Right renal pelvis (tissue), 4 donors: ENCODE measurements around the gene PRADC1. TPM values are rescaled to one million over a fixed set of nuclear protein-coding genes. Genes with fewer than 3 reads are reported as not detected.
"Not testable (repeated sequence)": the region's sequence is repeated elsewhere in the genome, so short reads cannot be mapped to it uniquely, and the experiment has no call there.

ENCODE experiments used
- DNase-seq, 4 donors: peaks; one replicate each; pipeline ENCODE4 v3.0.0-alpha.2; 2013; ENCODE audit warnings: low read depth in 4 of 4, low spot score in 3 of 4, missing footprints in 1 of 4
- polyA plus RNA-seq, 4 donors: library from polyadenylated mRNA; unstranded; fragments of 120-200 nt; gene quantifications; one replicate each; pipeline ENCODE4 v1.2.1, GENCODE V29; 2013; ENCODE audit not compliant: insufficient read length in 4 of 4

Gene PRADC1
- 10 to 100 TPM; 13.3 to 17.6 (median 14.9) TPM for polyA plus RNA-seq

DNA sequence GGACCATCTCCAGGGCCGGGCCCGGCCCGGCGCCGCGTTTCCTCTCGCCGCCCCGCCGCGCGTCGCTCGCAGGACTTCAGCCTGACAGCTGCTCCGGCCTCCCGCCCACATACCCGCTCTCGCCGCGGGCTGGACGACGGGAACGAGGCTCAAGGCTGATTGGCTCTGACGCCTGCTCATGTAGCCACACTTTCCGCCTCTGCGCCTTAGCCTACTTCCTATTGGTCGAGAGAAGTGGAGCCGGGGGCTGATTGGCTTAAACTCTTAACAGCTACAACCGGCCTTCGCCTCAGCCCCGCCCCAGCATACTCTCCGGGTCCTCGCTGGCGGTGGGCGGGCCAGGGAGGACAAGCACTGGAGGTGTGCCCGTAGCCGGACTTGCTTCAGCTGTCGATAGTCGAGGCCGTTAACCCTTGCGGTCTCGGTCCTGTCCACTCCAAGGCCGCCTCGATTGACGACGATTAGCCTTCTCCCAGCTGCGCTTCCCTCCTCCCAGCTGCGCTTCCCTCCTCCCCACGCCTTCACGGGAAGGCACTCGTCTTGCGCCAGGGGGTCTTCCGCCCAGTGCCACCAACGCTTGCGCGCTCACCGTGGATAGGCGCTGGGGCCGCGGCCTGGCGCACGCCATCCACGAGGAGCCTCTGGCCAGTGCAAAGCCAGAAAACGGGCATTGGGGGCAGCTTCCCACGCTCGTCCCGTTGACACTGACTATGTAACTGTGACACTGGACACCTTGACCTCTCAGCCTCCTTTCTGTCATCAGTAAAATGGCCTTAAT lies at the start of gene PRADC1:
Gene PRADC1, minus strand, starts transcription at position 86 of the 778 bp plus-strand sequence. Its CDS starts 79 bp downstream, at position 7.
- peak; percentile 96 to 99 (median 99) for DNase-seq

DNA sequence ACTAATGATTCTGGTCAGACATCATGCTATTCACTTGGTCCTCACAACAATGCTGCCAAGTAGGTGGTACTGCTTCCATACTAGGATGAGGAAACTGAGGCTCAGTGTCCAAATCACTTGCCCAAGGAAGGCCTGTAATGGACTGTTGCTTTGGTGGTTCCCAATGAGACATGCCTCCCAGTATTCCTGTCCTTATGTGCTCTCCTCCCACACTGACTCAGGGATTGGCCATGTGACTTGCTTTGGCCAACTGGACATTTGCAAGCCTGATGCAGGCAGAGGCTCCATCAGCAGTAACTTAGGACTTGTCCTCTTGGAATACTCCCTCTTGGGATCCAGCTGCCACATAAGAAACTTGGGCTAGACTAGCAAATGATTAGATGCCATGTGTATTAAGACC lies 48.2 kb upstream of the PRADC1 start:
- DNase-seq = no peak

DNA sequence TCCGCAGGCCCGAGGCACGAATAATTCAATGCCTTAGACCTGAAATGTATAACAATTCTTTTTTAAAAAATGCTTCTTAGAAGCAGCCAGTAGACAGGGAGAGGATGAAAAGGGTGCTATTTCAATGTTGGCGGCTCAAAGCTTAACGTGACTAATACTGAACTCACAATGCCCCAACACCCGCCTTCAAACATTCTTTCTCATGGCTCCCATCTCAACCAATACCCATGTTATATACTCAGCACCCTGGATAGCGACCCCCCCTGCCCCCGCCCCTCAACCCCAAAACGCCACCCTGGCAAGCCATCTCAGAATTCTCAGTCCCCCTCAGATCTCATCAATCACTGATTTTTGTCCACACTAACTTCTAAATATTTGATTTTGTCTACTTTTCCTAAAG lies 46.8 kb upstream of the PRADC1 start:
- no peak for DNase-seq

DNA sequence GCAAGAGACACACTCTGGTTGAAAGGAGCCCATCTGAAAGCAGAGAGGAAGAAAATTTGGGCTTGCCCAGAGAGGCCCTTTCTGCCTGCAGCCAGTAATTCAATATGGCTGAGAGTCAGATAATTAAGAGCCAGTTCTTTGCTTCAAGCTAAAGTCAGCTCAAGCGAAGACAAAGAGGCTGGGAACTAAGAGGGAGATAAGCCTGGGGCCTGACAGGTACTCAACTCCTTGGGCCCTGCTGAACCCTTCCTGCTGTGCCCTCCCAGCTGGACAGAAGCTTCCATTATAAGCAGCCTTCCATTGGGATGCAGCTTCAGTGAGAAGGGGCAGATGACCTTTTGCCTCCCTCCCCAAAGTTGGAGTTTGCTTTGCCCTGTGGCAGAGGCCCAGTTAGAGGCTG lies 39.2 kb upstream of the PRADC1 start:
- DNase-seq = no peak

DNA sequence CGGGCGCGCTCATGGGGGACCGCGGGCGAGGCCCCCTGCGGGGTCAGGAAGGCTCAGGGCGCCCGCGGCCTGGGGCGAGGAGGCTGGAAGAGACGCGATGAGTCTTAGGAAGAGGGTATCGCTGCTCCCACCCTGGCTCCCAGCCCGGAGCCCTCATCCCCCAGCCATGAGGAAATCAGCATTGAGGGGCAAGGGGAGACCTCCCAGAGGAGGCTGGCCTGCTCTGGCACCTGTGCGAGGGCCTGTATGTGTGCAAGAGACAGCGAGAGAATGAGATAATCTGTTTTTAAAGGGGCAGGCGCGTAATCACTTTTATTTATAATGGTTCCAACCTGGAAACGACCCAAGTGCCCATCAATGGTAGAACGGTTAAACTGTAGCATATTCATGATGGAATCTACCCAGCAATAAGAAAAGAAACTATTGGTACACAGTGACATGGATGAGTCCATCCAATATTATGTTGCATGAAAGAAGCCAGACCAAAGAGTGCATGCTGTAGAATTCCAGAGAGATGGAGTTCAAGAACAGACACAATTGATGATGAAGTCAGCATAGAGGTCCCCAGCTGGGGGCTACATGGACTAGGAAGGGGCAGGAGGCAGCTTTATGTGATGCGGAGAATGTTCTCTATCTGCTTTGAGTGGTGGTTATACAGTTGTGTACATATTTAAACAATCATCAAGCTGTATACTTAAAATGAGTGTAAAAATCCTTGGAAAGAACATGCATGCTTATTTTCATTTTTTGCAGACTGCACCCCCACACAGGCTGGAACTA lies 36.8 kb upstream of the PRADC1 start:
- DNase-seq = no peak

DNA sequence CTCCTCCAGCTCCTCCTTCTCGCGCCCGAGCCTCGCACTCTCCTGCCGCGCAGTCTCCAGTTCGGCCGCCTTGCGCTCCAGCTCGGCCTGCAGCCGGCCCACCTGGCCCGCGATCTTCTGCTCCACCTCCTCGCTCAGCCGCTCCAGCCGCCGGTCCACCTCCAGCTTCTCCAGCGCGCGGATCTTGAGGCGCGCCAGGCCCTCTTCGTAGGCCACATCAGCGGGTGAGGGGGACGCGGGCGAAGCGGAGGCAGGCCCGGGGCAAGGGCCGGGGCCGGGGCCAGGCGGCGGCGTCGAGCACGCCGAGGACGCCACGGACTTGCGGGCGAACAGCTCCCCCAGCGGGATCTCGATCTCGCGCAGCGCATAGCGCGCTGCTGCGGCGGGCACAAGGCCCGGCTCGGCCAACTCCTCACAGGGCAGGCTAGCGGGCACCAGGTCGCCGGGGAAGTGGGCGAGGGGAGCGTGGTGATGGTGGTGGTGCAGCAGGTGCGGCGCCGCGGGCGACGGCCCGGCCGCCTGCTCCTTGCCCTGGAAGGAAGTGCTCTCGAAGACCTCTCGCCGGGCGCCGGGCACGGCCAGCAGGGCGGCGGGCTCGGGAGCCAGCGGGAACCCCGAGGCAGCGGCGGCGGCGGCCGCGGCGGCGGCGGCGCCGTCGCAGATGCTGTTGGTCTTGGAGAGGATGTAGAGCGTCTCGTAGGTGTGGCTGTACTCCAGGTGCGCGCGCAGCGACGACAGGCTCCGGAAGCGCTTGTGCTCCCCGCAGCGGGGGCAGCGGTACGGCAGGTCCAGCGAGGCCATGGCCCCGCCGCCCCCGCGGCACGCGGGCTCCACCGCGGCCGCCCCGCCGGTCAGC lies 36.0 kb upstream of the PRADC1 start:
- no peak for DNase-seq

DNA sequence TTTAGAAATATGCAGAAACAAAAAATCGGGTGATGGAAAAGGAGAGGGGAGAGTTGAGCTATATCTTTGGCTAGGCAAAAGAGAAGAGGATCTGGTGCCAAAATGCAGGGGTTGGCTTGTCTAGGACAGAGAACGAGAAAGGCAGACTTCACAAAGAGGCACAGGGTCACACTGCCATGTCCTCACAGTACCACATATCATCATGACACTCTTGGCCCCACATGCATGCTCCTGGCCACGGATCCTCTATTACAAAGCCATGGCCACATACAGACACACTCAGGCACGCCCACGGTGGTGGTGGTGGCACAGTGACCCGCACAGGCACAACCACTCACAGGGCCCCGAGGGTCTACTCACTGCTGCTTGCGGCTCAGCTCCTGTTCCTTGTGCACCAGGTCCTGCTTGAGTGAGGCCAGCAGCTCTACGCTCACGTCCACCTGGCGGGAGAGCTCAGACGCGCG lies 35.4 kb upstream of the PRADC1 start:
- DNase-seq = no peak

DNA sequence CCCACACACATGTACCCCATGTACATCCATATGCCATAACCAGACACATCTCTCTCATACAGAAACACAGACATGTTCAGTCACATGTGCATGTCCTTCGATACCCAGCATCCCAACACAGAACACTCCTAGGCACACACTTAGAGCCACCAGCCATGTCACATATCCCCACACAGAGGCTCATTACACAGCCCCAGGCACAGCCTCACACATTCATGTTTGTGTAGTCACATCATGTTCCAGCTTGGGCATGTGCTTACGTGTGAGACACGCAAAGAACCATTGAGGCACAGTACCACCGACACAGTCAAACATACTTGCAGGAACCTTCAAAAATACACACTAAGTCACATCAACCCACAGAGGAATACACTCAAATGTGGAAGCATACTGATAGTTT lies 34.0 kb upstream of the PRADC1 start:
- no peak for DNase-seq

DNA sequence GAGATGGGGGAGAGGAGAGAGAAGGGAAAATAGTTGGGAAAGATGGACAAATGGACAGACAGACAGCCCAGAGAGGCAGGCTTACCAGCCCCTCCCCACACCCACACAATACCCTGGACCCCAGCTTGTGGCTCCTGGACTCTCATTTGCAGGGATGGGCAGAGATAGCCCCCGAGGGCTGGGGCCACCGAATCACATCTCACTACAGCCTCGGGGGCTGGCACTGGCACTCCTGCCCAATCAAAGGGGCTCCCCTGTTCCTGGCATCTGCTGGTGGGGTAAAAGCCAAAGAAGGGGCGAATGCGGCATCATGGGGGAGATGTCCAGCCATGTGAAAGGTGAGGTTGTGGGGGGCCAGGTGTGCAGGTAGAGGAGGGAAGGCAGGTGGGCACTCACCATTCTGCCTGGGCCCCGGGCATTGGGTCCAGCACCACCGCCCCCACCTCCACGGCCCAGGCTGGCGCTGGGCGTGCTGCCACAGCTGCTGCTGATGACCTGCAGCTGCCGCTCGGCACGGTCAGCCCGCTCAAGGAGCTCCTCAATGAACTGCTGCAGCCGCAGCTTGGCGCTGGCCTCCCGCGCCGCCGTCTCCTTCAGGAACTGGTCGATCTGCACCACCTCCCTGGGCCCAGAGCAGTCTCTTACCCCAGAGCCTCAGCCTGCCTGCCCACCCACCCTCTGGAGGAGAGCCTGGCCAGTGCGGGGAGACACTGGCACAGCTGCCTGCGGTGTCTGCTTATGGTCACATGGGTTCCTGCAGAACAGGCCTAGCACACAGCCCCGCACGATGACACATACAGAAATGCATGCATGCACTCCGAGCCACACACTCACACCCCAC lies 33.2 kb upstream of the PRADC1 start:
- DNase-seq = no peak

DNA sequence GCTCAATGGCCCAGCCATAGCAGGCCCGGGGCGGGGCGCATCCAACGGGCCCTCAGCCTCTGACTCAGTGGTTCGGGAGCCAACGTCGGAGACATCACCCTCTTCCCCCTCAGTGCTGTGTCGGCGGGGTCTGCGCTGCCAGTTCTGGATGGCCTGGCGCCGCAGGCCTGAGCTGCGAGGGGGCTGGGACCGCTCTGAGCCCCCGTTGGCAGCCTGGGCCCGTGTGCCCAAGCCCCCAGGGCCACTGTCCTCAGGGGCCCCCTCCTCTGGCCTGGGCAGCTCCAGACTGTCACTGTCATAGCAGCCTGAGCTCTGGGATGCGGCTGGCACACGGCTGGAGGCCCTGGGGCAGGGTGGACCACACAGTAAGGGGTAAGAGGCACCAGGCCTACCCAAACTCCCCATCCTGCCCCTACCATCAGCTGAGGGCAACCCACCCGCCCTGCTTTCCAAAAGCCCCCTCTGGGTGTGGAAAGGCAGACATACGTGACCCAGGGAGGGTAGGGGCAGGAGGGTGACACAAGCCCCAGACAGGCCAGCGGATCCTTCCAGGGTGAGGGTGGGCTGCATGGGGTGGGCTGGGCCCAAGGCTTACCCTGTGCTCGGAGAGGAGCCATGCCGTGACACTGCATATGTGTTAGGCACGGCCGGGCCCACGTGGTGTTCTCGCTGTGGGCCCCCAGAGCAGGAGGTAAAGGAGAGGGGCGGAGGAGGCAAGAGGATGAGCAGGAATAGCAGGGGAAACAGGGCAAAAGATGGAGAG lies 32.4 kb upstream of the PRADC1 start:
- DNase-seq = no peak

DNA sequence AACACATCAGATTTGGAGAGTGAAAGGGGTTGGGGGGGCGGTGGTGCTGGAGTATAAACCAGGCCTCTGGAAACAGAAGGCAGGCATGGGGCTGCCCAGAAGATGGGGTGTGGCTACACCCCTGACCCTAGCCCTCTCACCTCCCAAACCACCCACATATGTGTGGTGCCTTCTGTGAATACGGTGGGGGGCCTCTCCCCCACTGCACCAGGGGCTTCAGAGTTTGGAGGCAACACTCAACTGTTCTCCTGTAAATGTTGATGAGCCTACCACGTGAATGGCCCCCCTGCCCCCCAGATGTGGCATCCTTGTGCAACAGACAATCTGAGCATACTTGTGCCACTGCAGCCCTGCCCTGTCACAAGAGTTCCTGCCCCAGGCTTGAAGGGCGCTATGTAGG lies 31.7 kb upstream of the PRADC1 start:
- no peak for DNase-seq

DNA sequence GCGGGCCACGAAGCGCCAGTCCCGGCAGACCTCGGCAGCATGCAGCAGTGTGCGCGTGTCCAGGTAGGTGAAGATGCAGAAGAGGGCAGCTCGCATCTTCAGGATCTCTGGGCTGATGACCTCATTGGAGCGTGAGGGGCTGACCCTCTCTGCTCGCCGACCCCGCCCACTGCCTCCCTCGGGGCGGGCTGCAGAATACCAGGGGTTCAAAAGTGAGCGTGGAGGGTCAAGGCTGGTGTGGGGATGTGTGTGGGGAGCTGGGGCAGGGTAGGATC lies 31.2 kb upstream of the PRADC1 start:
- no peak for DNase-seq

DNA sequence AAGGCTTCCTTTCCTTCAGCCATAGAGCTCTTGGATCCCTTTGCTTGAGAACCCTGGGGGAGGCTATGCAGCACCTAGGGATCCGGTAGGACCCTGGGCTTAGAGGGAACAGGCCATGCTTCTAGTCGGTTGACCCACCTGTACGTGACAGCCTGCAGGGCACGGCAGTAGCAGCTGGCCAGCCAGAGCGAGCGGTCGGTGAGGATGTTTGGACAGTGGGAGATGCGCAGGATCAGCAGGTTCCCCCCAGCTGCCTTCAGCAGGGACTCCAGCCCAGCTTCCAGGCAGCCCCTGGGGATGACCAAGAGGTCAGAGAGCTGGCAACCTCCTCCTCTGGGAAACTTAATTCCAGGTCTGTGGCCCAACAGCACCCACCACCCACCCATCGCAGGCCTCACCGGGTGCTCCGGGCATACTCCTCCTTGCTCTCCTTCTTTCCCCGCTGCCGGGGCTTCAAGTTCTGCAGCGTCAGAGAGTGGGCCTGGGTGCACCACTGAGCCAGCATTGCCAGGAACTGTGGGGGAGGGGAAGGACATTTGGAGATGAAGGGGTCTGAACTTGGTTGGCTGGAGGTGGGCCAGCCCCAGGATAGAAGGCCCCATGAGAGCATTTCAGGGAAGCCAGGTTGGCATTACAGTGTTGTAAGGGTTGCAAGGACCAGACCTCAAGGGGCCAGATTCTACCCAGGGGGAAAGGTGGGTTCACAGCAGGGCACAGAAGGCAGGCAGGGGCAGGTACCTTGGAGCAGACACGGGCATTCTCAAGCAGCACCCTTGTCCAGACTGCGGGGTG lies 30.7 kb upstream of the PRADC1 start:
- no peak for DNase-seq

DNA sequence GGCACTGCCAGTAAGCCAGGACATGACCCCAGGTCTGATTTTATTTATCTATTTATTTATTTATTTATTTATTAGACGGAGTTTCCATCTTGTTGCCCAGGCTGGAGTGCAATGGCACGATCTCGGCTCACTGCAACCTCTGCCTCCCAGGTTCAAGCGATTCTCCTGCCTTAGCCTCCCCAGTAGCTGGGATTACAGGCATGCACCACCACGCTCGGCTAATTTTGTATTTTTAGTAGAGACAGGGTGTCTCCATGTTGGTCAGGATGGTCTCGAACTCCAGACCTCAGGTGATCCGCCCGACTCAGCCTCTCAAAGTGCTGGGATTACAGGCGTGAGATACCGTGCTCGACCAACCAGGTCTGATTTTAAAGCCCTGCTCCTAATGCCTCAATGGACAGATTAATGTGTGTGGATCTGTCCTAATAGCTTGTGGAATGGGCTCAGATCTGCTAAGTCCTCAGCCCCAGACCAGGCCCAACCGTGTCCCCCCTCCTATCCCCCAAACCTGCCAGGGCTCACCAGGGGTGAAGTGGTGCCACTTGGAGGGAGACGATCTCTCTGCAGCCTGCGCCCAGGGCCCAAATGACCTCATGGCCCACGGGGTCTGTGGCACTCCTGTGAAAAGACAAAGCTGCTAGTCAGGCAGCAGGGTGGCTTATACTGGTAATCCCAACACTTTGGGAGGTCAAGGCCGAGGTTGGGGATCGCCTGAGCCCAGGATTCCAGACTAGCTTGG lies 29.8 kb upstream of the PRADC1 start:
- DNase-seq = not testable (repeated sequence)

DNA sequence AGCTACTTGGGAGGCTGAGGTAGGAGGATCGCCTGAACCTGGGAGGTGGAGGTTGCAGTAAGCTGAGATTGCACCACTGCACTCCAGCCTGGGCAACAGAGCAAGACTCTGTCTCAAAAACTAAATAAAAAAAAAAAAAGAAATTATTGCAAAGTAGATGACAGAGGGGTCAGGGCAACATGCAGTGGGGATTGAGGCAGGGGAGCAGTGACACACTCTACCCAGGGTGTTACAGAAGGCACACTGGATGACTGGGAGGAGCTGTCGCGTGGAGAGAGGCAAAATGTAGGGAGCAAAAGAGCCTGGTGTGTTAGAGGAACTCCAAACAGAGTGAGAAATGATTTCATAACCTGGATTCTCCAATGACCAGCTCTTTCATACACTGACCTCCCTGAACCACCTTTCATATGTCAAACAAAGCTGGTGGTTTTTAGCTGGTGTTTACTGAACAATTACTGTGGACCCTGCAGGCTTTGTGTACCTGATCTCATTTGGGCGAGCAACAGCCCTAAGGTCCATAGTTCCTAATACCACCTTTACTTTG lies 29.1 kb upstream of the PRADC1 start:
- DNase-seq = no peak

DNA sequence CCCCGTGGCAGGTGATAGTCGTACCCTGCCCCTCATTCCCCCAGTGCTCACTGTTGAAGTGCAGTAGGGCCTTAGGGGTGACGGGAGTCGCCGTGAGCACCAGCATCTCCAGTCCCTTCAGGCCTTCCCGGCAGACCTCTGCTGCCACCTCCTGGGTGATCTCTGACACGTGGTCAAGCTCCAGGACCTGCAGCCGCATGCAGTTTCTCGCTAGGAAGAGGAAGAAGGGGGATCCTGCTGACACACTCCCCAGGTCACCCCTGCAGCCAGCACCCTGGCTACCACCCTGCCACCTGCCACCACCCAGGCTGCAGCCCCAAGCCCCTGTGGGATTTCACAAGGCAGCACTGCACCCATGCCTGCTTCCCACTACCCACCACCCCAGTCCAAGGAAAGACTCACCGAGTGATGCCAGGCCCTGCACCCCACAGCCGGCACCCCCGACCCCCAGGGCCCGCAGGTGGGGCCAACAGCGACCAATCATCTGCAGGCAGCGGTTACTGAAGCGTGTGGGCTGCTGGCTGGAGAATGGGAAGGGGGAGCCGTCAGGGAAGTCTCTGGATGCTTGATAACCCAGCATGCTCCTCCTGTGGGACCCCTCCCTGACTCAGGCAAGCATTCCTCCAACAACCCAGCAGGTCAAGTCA lies 27.4 kb upstream of the PRADC1 start:
- no peak for DNase-seq

DNA sequence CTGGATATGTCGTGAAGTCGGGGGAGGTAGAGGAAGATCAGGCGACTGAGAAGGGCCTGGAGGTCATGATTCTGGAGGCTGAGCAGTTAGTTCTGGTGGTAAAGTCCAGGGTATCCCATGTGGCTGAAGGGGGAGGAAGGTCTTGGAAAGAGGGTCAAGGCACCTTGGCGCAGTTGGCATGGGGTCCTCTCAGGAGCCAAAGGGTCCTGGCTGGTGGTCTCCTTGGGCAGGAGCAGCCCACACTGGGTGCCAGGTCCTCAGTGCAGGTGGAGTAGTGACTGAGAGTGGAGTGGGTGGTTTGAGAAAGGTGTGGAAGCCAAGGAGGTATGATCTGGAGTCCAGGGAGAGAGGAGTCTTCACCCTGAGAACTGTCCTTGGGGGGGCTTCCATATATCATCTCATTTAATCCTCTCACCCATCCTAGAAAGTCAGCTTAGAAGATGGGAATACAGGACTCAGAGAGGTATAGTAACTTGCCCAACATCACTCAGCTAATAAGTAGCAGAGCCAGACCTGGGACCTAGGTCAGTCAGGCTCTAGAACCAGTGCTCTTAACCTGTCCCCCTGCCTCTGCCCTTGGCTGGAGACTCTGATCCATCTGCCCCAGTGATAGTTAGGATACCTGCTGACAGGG lies 26.8 kb upstream of the PRADC1 start:
- DNase-seq = no peak
